GM13976 (cell line): ENCODE measurements around the gene CHSY1.
A peak's percentile ranks its signal among the peaks of the same experiment; 100 is the strongest.

Experiments used
- DNase-seq: peaks from one replicate; pipeline ENCODE4 v3.0.0; 2012; ENCODE audit warnings: low spot score
- CTCF ChIP-seq: IDR thresholded peaks from 2 replicates; pipeline ENCODE4 v1.5.1; 2012; ENCODE audit warnings: borderline replicate concordance, mild to moderate bottlenecking; ENCODE audit not compliant: insufficient read depth; ENCODE audit errors: extremely low read depth, missing control alignments, control extremely low read depth
- in situ Hi-C: fragments of 300-500 bp; cut with MboI; formaldehyde crosslinking; loops from one replicate; pipeline ENCODE4 v1.12.0; 2022; ENCODE audit warnings: low sequenced_read_pairs, mixed read lengths, inconsistent platforms; ENCODE audit not compliant: unreplicated experiment

The CHSY1 gene

GRCh38 chr15:101267320-101268104, 15.7 kb upstream of the CHSY1 start:
- DNase-seq = no peak
- in situ Hi-C loops = loop anchor here (10.0 to 25.0 kb wide), 2 partner anchors 253 to 630 kb away; no protein-coding TSS in a partner anchor

GRCh38 chr15:101266787-101267186, 14.9 kb upstream of the CHSY1 start:
- in situ Hi-C loops = loop anchor here (10.0 to 25.0 kb wide), 2 partner anchors 252 to 629 kb away; no protein-coding TSS in a partner anchor
- DNase-seq = no peak
- TF ChIP-seq CTCF = no peak

More at GRCh38 chr15:101267320-101268104, 15.7 kb upstream of the CHSY1 start:
- no peak for TF ChIP-seq CTCF

- DNase-seq = no peak
- in situ Hi-C loops = loop anchor here (10.0 to 25.0 kb wide), 2 partner anchors 251 to 629 kb away; no protein-coding TSS in a partner anchor
- no peak for TF ChIP-seq CTCF
Measured at GRCh38 chr15:101266034-101266433, 14.2 kb upstream of the CHSY1 start.

GRCh38 chr15:101264911-101265641, 13.2 kb upstream of the CHSY1 start:
- in situ Hi-C loops = loop anchor here (5.0 to 25.0 kb wide), 3 partner anchors 178 to 628 kb away; no protein-coding TSS in a partner anchor
- peak; percentile 48 for DNase-seq
- no peak for TF ChIP-seq CTCF

GRCh38 chr15:101264011-101264410, 12.2 kb upstream of the CHSY1 start:
- DNase-seq = no peak
- in situ Hi-C loops = loop anchor here (5.0 to 25.0 kb wide), 3 partner anchors 177 to 627 kb away; no protein-coding TSS in a partner anchor
- no peak for TF ChIP-seq CTCF

- DNase-seq = no peak
- TF ChIP-seq CTCF = no peak
- in situ Hi-C loops = loop anchor here (5.0 to 25.0 kb wide), 3 partner anchors 175 to 625 kb away; no protein-coding TSS in a partner anchor
Measured at GRCh38 chr15:101262551-101262950, 10.7 kb upstream of the CHSY1 start.
